GM10266 (cell line): Measurements from ENCODE around the gene ANKH.

Experiments used
- DNase-seq: peaks from one replicate; pipeline ENCODE4 v3.0.0; 2012; ENCODE audit errors: extremely low spot score
- CTCF ChIP-seq: IDR thresholded peaks from 2 replicates; pipeline ENCODE4 v1.5.1; 2012; ENCODE audit warnings: mild to moderate bottlenecking, low read depth; ENCODE audit not compliant: control insufficient read depth, insufficient read depth; ENCODE audit errors: missing control alignments

ANKH gene

GRCh38 chr5:14698495-14698894, 173.1 kb downstream of the ANKH start:
- no peak for TF ChIP-seq CTCF
- DNase-seq: no peak

DNA sequence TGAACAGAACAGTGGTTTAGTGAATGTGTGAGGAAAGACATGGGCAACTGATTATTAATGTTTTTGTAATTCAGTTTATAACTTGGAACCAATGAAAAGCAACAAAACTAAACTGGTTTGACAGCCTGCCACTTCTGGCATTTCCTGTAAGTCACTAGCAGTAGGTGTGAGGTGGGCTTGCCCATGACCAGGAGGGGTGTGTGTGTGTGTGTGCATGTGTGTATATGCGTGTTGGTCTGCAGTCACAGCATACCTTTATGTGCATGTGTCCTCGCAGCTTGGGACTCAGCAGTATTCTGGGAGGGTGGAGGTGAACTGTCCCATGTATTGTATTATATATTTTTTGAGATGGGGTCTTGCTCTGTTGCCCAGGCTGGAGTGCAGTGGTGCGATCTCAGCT, 174.7 kb downstream of the ANKH start:
- DNase-seq: no peak
- no peak for TF ChIP-seq CTCF

DNA sequence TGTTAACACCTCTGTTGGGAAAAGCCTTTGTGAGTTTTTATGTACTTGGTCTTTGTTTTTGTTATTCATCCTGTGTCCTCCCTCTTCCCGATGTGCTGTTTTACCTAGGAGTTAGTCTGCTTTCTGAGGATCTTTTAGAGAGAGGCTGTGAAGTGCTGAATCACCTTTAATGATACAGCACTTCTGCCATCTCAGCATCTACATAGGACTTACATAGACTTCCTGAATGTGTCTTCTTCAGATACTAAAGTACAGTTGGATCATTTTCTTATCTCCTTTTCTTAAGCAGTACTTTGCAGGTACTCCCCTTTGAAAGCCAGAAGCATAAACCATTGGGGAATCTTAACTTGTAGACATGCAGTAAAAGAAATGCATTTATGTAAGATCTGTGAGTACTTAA, 175.5 kb downstream of the ANKH start:
- no peak for DNase-seq
- TF ChIP-seq CTCF: no peak

GRCh38 chr5:14695152-14695551, 176.4 kb downstream of the ANKH start:
- DNase-seq: no peak

GRCh38 chr5:14693070-14693469, 178.5 kb downstream of the ANKH start:
- no peak for DNase-seq
- no peak for TF ChIP-seq CTCF

More at GRCh38 chr5:14695152-14695551, 176.4 kb downstream of the ANKH start:
- TF ChIP-seq CTCF: no peak

DNA sequence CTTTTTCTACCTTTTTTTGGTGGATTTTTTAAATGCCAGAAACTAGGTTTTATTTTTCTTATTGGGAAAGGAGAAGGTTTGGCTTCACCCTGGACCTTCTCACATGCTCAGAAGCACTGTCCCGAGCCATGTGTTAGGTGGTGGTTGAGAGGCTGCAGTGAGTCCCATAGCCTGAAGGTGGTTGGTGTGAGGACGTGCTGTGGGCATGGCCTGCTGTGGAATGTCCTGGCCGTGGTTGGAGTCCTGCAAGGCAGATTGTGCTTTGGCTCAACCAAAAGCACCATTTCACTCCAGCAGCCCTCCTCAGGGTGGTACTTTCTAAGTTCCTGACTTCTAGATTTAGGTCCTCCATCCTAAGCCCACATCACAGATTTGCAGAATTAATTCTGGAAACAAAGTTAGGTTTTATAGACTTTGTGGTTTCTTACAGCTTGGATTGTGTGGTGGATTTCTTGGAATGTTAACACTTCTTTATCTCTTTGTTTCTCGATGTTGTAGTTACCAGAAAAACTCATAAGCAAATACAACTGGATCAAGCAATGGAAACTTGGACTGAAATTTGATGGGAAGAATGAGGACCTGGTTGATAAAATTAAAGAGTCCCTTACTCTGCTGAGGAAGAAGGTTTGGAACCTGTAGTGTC, 184.4 kb downstream of the ANKH start:
- no peak for DNase-seq
- TF ChIP-seq CTCF: no peak

GRCh38 chr5:14686517-14686916, 185.1 kb downstream of the ANKH start:
- DNase-seq: no peak
- TF ChIP-seq CTCF: no peak
